ENCODE data around the gene FOXP1. TPM values are rescaled to one million over a fixed set of nuclear protein-coding genes. Genes with fewer than 3 reads are reported as not detected.

Gene FOXP1
- total and polyA plus RNA-seq, 2 donors from 2014 or later, result 6.7 to 87.2 TPM

GRCh38 chr3:71461749-71462483 is 121.6 kb downstream of the FOXP1 start:
- Histone ChIP-seq H3K27me3 (ENCODE audit: control insufficient read depth, insufficient read depth, low read length) (no peaks in the 10 kb centered on the region), H3K4me3 (ENCODE audit: low read length in 3 of 3) (no peak overlapping the region), H3K27ac (ENCODE audit: low read depth in 2 of 2, low read length in 2 of 2) (no peak overlapping the region), H3K9me3 (ENCODE audit: control insufficient read depth in 2 of 3, insufficient read depth in 1 of 3, low read length in 3 of 3) (no peaks in the 10 kb centered on the region), H3K36me3 (ENCODE audit: control insufficient read depth in 2 of 3, insufficient read depth in 3 of 3, low read length in 3 of 3) (no peaks in the 10 kb centered on the region), H3K4me1 (ENCODE audit: control insufficient read depth in 2 of 3, insufficient read depth in 2 of 3, low read depth in 1 of 3, low read length in 3 of 3) (no peaks in the 10 kb centered on the region), H3K9ac (ENCODE audit: low read length in 3 of 3) (no peak overlapping the region)
- intact Hi-C loops (cut with DNase I), result no loop called here
- no peak for TF ChIP-seq CTCF (IDR thresholded peaks at IDR 0.05; ENCODE audit: borderline replicate concordance, extremely low read depth, insufficient read depth)
- FAIRE-seq, result no peak
- DNase-seq, result no peak

DNA sequence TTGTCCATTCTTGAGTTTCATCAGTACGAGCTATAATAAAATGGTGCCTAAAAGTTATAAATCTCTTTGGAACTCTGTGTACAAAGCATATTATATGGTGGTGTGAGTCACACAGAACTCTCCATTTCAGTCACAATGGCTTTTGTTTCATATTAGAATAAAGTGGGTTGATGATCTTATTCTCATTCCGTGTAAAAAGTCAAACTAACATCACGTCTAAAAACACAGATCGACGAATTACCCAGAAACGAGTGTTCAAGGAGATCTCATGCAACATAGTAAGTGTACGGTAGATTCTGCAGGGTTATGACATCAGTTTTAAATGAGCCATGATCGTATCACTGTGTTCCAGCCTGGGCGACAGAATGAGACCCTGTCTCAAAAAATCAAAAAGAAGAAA is 122.4 kb downstream of the FOXP1 start:
- H3K4me1 ChIP-seq (ENCODE audit: control insufficient read depth in 2 of 3, insufficient read depth in 2 of 3, low read depth in 1 of 3, low read length in 3 of 3), result peaks cover 0 to 2% (median 0%) of the 10 kb centered on the region in 3 donors
- DNase-seq, result no peak
- H3K9me3 ChIP-seq (ENCODE audit: control insufficient read depth in 2 of 3, insufficient read depth in 1 of 3, low read length in 3 of 3), result no peaks in the 10 kb centered on the region
- FAIRE-seq, result no peak
- H3K36me3 ChIP-seq (ENCODE audit: control insufficient read depth in 2 of 3, insufficient read depth in 3 of 3, low read length in 3 of 3), result no peaks in the 10 kb centered on the region
- no peak for TF ChIP-seq CTCF (IDR thresholded peaks at IDR 0.05; ENCODE audit: borderline replicate concordance, extremely low read depth, insufficient read depth)
- intact Hi-C loops (cut with DNase I), result no loop called here
- H3K27ac ChIP-seq (ENCODE audit: low read depth in 2 of 2, low read length in 2 of 2), result no peak overlapping the region
- no peak overlapping the region for H3K4me3 ChIP-seq (ENCODE audit: low read length in 3 of 3)
- no peaks in the 10 kb centered on the region for H3K27me3 ChIP-seq (ENCODE audit: control insufficient read depth, insufficient read depth, low read length)
- no peak overlapping the region for H3K9ac ChIP-seq (ENCODE audit: low read length in 3 of 3)

DNA sequence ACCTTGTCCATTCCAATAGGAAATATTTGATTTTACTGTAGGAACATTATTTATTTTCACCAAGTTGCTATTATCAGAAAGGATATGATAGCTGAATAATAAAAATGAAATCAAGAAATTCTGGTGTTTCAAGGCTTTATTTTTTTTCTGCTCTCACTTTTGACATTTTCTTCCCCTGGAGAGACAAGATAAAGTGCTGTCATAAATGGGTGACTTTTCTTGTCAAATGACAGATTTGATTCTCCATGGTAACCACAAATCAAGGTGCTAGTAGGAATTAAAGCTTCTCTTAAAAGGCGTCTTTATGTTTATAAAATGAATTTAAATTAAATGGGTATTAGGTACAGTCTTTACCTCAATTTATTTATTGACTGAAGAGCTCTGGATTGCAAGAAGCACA is 124.6 kb downstream of the FOXP1 start:
- intact Hi-C loops (cut with DNase I), result no loop called here
- no peak for TF ChIP-seq CTCF (IDR thresholded peaks at IDR 0.05; ENCODE audit: borderline replicate concordance, extremely low read depth, insufficient read depth)
- Histone ChIP-seq H3K36me3 (ENCODE audit: control insufficient read depth in 2 of 3, insufficient read depth in 3 of 3, low read length in 3 of 3) (no peaks in the 10 kb centered on the region), H3K27me3 (ENCODE audit: control insufficient read depth, insufficient read depth, low read length) (no peaks in the 10 kb centered on the region), H3K4me1 (ENCODE audit: control insufficient read depth in 2 of 3, insufficient read depth in 2 of 3, low read depth in 1 of 3, low read length in 3 of 3) (peaks cover 0 to 2% (median 0%) of the 10 kb centered on the region in 3 donors), H3K9me3 (ENCODE audit: control insufficient read depth in 2 of 3, insufficient read depth in 1 of 3, low read length in 3 of 3) (no peaks in the 10 kb centered on the region), H3K27ac (ENCODE audit: low read depth in 2 of 2, low read length in 2 of 2) (no peak overlapping the region), H3K9ac (ENCODE audit: low read length in 3 of 3) (no peak overlapping the region), H3K4me3 (ENCODE audit: low read length in 3 of 3) (no peak overlapping the region)
- DNase-seq, result no peak
- no peak for FAIRE-seq
